HepG2 (cell line): ENCODE data around the gene BSG. TPM values are rescaled to one million over a fixed set of nuclear protein-coding genes. Genes with fewer than 3 reads are reported as not detected.

Experiments used
- ATRX ChIP-seq: sonication (generic); formaldehyde crosslinking; IDR thresholded peaks from 2 replicates; pipeline ENCODE4 v1.4.0; 2020; ENCODE audit warnings: missing genetic modification reagents, borderline replicate concordance
- ETV5 ChIP-seq: IDR thresholded peaks from 2 replicates; pipeline ENCODE4 v1.6.1; 2018; ENCODE audit warnings: missing biosample characterization, missing genetic modification reagents, inconsistent platforms, borderline replicate concordance
- HDAC6 ChIP-seq: fragments of 200-600 bp; sonication (generic); IDR thresholded peaks from 2 replicates; pipeline ENCODE4 v1.7.0; 2017; ENCODE audit warnings: mild to moderate bottlenecking, antibody characterized with exemption, low read length, low read depth
- ISL2 ChIP-seq: sonication (generic); formaldehyde crosslinking; IDR thresholded peaks from 2 replicates; pipeline ENCODE4 v1.5.0; 2020; ENCODE audit warnings: missing genetic modification reagents
- MED13 ChIP-seq: sonication (generic); formaldehyde crosslinking; IDR thresholded peaks from 2 replicates; pipeline ENCODE4 v1.5.0; 2020; ENCODE audit warnings: missing genetic modification reagents
- MTF1 ChIP-seq: sonication (generic); formaldehyde crosslinking; IDR thresholded peaks from 2 replicates; pipeline ENCODE4 v1.5.0; 2020; ENCODE audit warnings: missing genetic modification reagents
- PHF20 ChIP-seq: sonication (generic); formaldehyde crosslinking; IDR thresholded peaks from 2 replicates; pipeline ENCODE4 v1.5.0; 2020; ENCODE audit warnings: mild to moderate bottlenecking, missing genetic modification reagents
- SKI ChIP-seq: fragments of 450-650 bp; IDR thresholded peaks from one replicate; pipeline ENCODE4 v1.6.1; 2018; ENCODE audit warnings: mild to moderate bottlenecking; ENCODE audit not compliant: partially characterized antibody
- SMAD3 ChIP-seq: sonication (generic); formaldehyde crosslinking; IDR thresholded peaks from 2 replicates; pipeline ENCODE4 v1.4.0; 2020; ENCODE audit warnings: missing genetic modification reagents
- SRF ChIP-seq: IDR thresholded peaks from 2 replicates; pipeline ENCODE4 v1.6.1; 2011; ENCODE audit warnings: mild to moderate bottlenecking, low read depth, low read length, moderate library complexity
- STAT5B ChIP-seq: sonication (generic); formaldehyde crosslinking; IDR thresholded peaks from 2 replicates; pipeline ENCODE4 v1.4.0; 2020; ENCODE audit warnings: missing genetic modification reagents
- USF2 ChIP-seq, 2 experiments: sonication (generic) in 1 of 2; formaldehyde crosslinking in 1 of 2; IDR thresholded peaks; 2 replicates each; pipeline versions ENCODE4 v1.5.1 to v1.6.1; 2011 to 2020; ENCODE audit warnings: borderline replicate concordance in 1 of 2, low read depth in 1 of 2, low read length in 1 of 2, mild to moderate bottlenecking in 1 of 2, missing genetic modification reagents in 1 of 2, moderate library complexity in 1 of 2
- ZBTB7A ChIP-seq: sonication (generic); formaldehyde crosslinking; IDR thresholded peaks from 2 replicates; pipeline ENCODE4 v1.8.0; 2022; ENCODE audit warnings: mild to moderate bottlenecking, missing genetic modification reagents
- ZNF24 ChIP-seq: fragments of 450-650 bp; IDR thresholded peaks from 2 replicates; pipeline ENCODE4 v1.6.1; 2017; ENCODE audit warnings: antibody characterized with exemption, mild to moderate bottlenecking
- ZNF326 ChIP-seq: sonication (generic); formaldehyde crosslinking; IDR thresholded peaks from 2 replicates; pipeline ENCODE4 v1.4.0; 2020; ENCODE audit warnings: missing genetic modification reagents, borderline replicate concordance
- ZNF432 ChIP-seq: sonication (generic); formaldehyde crosslinking; IDR thresholded peaks from 2 replicates; pipeline ENCODE4 v1.5.0; 2020; ENCODE audit warnings: missing genetic modification reagents, mild to moderate bottlenecking, borderline replicate concordance
- ZNF451 ChIP-seq: sonication (generic); formaldehyde crosslinking; IDR thresholded peaks from 2 replicates; pipeline ENCODE4 v1.5.0; 2020; ENCODE audit warnings: mild to moderate bottlenecking, missing genetic modification reagents
- ZNF512 ChIP-seq: sonication (generic); formaldehyde crosslinking; IDR thresholded peaks from 2 replicates; pipeline ENCODE4 v1.4.0; 2020; ENCODE audit warnings: mild to moderate bottlenecking, missing genetic modification reagents
- ZNF547 ChIP-seq: sonication (generic); formaldehyde crosslinking; IDR thresholded peaks from 2 replicates; pipeline ENCODE4 v1.5.1; 2020; ENCODE audit warnings: mild to moderate bottlenecking, missing genetic modification reagents
- ZNF607 ChIP-seq: sonication (generic); formaldehyde crosslinking; IDR thresholded peaks from 2 replicates; pipeline ENCODE4 v1.5.1; 2020; ENCODE audit warnings: missing genetic modification reagents, mild to moderate bottlenecking, borderline replicate concordance
- ZNF749 ChIP-seq: sonication (generic); formaldehyde crosslinking; IDR thresholded peaks from 2 replicates; pipeline ENCODE4 v1.8.0; 2022; ENCODE audit warnings: mild to moderate bottlenecking, missing genetic modification reagents, moderate library complexity, borderline replicate concordance
- ZNF782 ChIP-seq: sonication (generic); formaldehyde crosslinking; IDR thresholded peaks from 2 replicates; pipeline ENCODE4 v1.4.0; 2020; ENCODE audit warnings: missing genetic modification reagents, mild to moderate bottlenecking, borderline replicate concordance
- polyA plus RNA-seq, 8 experiments: library from polyadenylated mRNA; depleted of rRNA in 3 of 8; stranded (reverse) in 7 of 8; unstranded in 1 of 8; fragments of >200 nt; fragmentation: Illumina TruSeq in 4 of 8; extraction: Trizol in 4 of 8; gene quantifications; 2 replicates each; pipeline versions ENCODE4 v1.2.1 to v1.2.3, GENCODE V29; 2011 to 2016; ENCODE audit warnings: low read depth in 4 of 8, missing spikeins in 1 of 8, mixed read lengths in 1 of 8; ENCODE audit not compliant: insufficient read depth in 1 of 8
- total RNA-seq, 5 experiments: library from RNA; depleted of rRNA; stranded (reverse); fragments of >200 nt; fragmentation: Illumina TruSeq; extraction: Trizol; gene quantifications; 2 replicates each; pipeline ENCODE4 v1.2.3, GENCODE V29; 2016; ENCODE audit warnings: low read depth in 1 of 5
- TF ChIP-seq, protein P1 (sequence below): sonication (generic); formaldehyde crosslinking; IDR thresholded peaks from 2 replicates; pipeline ENCODE4 v1.8.0; 2022; ENCODE audit warnings: missing genetic modification reagents, mild to moderate bottlenecking, borderline replicate concordance
- TF ChIP-seq, protein P2 (sequence below): sonication (generic); formaldehyde crosslinking; IDR thresholded peaks from 2 replicates; pipeline ENCODE4 v1.5.1; 2020; ENCODE audit warnings: mild to moderate bottlenecking, missing genetic modification reagents, borderline replicate concordance

The BSG gene
- total and polyA plus RNA-seq, 2 of the 13 experiments (the other 11 are each of a cell fraction or from before 2014, with no cell fraction given), result 309 to 754 TPM

DNA sequence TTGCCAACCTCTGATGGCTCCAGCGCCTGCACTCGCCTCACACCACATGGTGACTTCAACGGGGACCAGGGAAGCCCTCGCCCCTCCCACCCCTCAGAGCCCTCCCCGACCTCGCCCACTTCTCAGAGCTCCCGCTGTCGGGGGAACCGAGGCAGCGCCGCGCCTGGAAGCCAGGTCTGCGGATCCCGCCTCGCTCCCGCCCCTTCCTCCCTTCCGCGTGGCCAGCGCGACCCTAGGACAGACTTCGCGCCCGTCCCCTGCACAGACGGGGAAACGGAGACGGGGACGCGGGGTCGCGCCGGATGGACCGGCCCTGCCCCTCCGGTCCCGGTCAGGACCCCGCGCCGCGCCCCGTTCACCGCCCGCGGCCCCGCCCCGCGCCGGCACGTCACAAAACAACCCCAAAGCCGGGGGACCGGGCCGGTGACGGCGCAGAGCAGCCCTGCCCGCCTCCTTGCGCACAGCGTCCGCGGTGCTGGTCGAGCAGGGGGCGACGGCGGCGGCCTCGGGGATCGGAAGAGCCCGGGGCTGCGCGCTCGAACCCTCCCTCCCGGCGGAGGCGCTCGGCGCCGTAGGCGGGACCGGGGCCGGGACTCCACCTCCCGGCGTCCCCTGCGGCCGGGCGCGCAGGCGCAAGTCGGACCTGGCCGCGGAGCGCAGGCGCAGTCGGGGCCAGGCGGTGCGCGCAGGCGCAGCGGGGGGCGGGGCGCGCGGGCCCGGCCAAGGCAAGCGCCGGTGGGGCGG, 41.2 kb upstream of the BSG start (continued):
- TF ChIP-seq ZNF547 (no peak), SKI (no peak), ZNF512 (CRISPR knock-in tag) (no peak), PHF20 (CRISPR knock-in tag) (0 out of 2 replicates have a peak, but pooled peaks have one; percentile 23), ZNF782 (CRISPR knock-in tag) (no peak), ZNF432 (no peak), ZNF607 (CRISPR knock-in tag) (peak; percentile 68; the same call in 1 of the 2 replicates), ISL2 (CRISPR knock-in tag) (no peak), ETV5 (0 out of 2 replicates have a peak, but pooled peaks have one; percentile 16), MTF1 (CRISPR knock-in tag) (no peak), MED13 (no peak; the same call in 1 of the 2 replicates), HDAC6 (no peak), ZNF24 (no peak), ZNF326 (CRISPR knock-in tag) (no peak), ZBTB7A (CRISPR knock-in tag) (0 out of 2 replicates have a peak, but pooled peaks have one; percentile 51), SRF (no peak), ATRX (CRISPR knock-in tag) (no peak), SMAD3 (0 out of 2 replicates have a peak, but pooled peaks have one; percentile 32), ZNF451 (CRISPR knock-in tag) (no peak; the same call in 1 of the 2 replicates), STAT5B (CRISPR knock-in tag) (no peak), USF2 (IDR thresholded peaks at IDR 0.05; ENCODE audit: low read depth, low read length) (no peak), USF2 (CRISPR knock-in tag; IDR thresholded peaks at IDR 0.05; ENCODE audit: borderline replicate concordance) (no peak), ZNF749 (CRISPR knock-in tag) (no peak)
- TF ChIP-seq, protein P1, sequence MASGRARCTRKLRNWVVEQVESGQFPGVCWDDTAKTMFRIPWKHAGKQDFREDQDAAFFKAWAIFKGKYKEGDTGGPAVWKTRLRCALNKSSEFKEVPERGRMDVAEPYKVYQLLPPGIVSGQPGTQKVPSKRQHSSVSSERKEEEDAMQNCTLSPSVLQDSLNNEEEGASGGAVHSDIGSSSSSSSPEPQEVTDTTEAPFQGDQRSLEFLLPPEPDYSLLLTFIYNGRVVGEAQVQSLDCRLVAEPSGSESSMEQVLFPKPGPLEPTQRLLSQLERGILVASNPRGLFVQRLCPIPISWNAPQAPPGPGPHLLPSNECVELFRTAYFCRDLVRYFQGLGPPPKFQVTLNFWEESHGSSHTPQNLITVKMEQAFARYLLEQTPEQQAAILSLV (CRISPR knock-in tag), result no peak
- TF ChIP-seq, protein P2, sequence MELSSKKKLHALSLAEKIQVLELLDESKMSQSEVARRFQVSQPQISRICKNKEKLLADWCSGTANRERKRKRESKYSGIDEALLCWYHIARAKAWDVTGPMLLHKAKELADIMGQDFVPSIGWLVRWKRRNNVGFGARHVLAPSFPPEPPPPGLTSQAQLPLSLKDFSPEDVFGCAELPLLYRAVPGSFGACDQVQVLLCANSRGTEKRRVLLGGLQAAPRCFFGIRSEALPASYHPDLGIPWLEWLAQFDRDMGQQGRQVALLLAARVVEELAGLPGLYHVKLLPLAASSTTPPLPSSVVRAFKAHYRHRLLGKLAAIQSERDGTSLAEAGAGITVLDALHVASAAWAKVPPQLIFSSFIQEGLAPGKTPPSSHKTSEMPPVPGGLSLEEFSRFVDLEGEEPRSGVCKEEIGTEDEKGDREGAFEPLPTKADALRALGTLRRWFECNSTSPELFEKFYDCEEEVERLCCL (CRISPR knock-in tag), result no peak
